ENCODE measurements around the gene RPN1.

RPN1 gene

DNA sequence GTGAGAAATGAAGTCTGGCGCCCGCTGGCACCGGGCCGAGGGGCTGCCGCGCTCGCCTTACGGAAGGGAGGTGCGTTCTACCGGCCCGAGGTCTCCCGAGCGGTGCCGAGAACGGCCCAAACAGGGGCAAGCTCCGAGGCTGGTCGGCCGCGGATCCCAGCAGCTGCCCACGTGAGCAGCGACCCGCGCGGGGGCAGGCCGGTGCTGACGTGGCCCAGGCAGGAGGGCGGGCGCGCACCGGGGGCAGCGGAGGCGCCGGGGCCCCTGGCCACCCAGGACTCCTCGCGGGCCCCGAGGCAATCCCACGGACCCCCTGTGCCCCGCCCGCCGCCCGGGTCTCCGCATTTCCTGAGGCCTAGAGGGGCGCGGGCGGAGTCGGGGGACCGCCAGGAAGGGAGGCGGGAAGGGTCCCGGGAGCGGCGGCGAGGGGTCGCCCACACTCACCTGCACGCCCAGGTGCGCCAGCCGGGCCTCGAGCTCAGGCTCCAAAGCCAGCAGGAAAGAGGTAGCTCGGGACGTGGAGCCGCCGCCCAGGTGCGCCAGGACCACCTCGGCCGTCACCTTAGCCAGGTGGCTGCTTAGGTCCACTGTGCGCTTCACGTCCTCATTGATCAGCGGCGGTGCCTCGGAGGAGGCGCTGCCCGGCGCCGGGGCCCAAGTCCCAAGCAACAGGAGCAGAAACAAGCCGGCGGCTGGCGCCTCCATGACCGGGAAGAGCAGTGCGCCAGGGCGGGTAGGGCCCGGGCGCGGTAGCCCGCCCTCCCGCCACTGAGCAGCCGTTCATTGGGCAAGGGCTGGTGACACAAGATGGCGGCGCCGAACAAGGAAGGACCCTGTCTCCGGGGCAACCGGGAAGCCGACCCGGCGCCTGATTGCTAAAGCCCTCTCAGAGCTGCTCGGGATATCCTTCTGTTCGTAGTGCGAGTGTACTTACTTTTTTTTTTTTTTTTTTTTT lies at the start of gene RPN1:
Gene RPN1 (minus strand): TSS at position 723 of the 955 bp plus-strand sequence. CDS start 18 bp downstream, at position 705.
- in situ Hi-C loops (cut with HindIII; ENCODE audit: low sequenced_read_pairs), result no loop called here
- TF ChIP-seq, protein P1, sequence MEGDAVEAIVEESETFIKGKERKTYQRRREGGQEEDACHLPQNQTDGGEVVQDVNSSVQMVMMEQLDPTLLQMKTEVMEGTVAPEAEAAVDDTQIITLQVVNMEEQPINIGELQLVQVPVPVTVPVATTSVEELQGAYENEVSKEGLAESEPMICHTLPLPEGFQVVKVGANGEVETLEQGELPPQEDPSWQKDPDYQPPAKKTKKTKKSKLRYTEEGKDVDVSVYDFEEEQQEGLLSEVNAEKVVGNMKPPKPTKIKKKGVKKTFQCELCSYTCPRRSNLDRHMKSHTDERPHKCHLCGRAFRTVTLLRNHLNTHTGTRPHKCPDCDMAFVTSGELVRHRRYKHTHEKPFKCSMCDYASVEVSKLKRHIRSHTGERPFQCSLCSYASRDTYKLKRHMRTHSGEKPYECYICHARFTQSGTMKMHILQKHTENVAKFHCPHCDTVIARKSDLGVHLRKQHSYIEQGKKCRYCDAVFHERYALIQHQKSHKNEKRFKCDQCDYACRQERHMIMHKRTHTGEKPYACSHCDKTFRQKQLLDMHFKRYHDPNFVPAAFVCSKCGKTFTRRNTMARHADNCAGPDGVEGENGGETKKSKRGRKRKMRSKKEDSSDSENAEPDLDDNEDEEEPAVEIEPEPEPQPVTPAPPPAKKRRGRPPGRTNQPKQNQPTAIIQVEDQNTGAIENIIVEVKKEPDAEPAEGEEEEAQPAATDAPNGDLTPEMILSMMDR (IDR thresholded peaks at IDR 0.05; ENCODE audit: low read depth, low read length, missing control alignments), result no peak
- DNase-seq (ENCODE audit: low read depth), result peak; percentile 89
- H3K4me3 ChIP-seq (ENCODE audit: low read depth, low read length), result peak within 1 kb of the TSS; percentile 97

DNA sequence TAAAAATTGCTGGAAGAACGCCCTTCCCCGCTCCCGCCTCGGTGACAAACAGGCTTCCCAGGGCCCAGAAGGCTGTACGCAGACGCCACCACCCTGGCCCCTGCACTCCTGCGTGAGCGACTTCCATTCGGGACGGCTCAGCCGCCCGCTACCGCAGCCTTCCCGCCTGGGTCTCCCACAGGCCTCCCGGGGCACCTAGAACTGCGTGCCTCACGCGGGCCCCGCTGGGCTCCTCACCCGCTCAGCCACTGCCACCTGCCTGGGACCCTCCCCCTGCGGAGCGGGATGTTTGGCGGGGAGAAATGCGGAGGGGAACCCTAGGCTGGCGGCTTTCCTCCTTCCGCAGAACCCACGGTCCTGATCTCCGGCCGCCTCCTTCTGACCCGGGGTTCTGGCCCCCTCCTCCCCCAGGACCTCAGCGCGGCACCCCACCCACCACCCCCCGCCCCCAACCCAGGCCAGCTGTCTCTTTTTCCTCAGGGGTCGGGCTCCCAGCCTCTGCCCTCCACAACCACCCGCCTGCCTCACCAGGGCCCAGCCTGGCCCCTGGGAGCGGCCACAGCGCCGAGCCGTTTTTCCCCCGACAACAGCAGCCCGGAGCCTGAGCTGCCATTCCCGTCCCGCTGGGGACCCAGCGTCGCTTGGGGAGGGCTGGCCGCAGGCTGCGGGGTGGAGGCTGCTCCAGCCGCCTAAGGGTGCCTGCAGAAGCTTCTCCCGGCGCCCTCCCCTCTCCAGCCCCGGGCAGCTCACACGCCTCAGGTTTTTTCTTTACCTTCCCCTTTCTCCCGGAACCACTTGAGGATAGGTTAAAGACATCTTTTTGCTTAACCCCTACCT lies 47.8 kb upstream of the RPN1 start:
- in situ Hi-C loops (cut with HindIII; ENCODE audit: low sequenced_read_pairs), result no loop called here
- peak overlapping the region; percentile 37 for H3K4me3 ChIP-seq (ENCODE audit: low read depth, low read length)
- TF ChIP-seq, protein P1 (IDR thresholded peaks at IDR 0.05; ENCODE audit: low read depth, low read length, missing control alignments), result no peak
- DNase-seq (ENCODE audit: low read depth), result no peak

DNA sequence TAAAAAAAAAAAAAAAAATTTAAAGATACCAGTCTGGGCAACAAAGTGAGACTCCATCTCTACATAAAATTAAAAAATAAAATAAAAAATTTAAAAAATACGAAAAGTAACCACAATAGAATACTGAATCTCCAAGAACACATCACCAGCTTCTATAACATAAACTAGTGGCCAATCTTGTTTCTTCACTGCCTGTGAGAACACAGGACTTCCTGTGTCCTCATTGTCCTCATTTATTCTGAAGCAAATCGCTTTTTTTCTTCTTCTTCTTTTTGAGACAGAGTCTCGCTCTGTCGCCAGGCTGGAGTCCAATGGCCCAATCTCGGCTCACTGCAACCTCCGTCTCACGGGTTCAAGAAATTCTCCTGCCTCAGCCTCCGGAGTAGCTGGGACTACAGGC lies 46.7 kb upstream of the RPN1 start:
- TF ChIP-seq, protein P1 (IDR thresholded peaks at IDR 0.05; ENCODE audit: low read depth, low read length, missing control alignments), result no peak
- H3K4me3 ChIP-seq (ENCODE audit: low read depth, low read length), result no peak overlapping the region
- DNase-seq (ENCODE audit: low read depth), result no peak
- in situ Hi-C loops (cut with HindIII; ENCODE audit: low sequenced_read_pairs), result no loop called here

DNA sequence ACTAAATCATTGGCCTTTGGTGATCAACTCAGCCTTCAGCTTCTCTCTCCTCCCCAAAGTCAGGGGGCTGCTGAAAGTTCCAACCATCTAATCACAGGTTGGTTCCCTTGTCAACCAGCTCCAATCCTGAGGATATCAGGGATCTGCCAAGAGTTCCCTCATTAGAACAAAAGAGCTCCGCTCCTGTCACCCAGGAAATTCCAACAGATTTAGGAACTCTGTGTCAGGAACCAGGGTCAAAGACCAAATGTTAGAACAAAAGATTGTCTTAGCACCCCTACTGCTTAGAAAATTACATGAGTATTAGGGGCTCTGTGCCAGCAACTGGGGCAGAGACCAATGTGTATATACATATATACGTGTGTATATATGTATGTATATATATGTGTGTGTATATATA lies 43.1 kb upstream of the RPN1 start:
- in situ Hi-C loops (cut with HindIII; ENCODE audit: low sequenced_read_pairs), result no loop called here
- no peak overlapping the region for H3K4me3 ChIP-seq (ENCODE audit: low read depth, low read length)
- DNase-seq (ENCODE audit: low read depth), result no peak
- TF ChIP-seq, protein P1 (IDR thresholded peaks at IDR 0.05; ENCODE audit: low read depth, low read length, missing control alignments), result no peak

- TF ChIP-seq, protein P1 (IDR thresholded peaks at IDR 0.05; ENCODE audit: low read depth, low read length, missing control alignments), result no peak
- no peak for DNase-seq (ENCODE audit: low read depth)
- in situ Hi-C loops (cut with HindIII; ENCODE audit: low sequenced_read_pairs), result loop anchor here (5.0 kb wide), 1 partner anchor 43 kb away; no protein-coding TSS in a partner anchor
- H3K4me3 ChIP-seq (ENCODE audit: low read depth, low read length), result no peak overlapping the region
These were observed 38.4 kb upstream of the RPN1 start for GRCh38 chr3:128689060-128689459.

GRCh38 chr3:128686465-128686864 lies 35.8 kb upstream of the RPN1 start:
- no peak for DNase-seq (ENCODE audit: low read depth)
- TF ChIP-seq, protein P1 (IDR thresholded peaks at IDR 0.05; ENCODE audit: low read depth, low read length, missing control alignments), result no peak
- no peak overlapping the region for H3K4me3 ChIP-seq (ENCODE audit: low read depth, low read length)
- in situ Hi-C loops (cut with HindIII; ENCODE audit: low sequenced_read_pairs), result loop anchor here (5.0 kb wide), 1 partner anchor 46 kb away; no protein-coding TSS in a partner anchor

Data from astrocyte of the cerebellum (primary cell).